ENCODE data around the gene RASSF5. TPM values are rescaled to one million over a fixed set of nuclear protein-coding genes. Genes with fewer than 3 reads are reported as not detected.

Gene RASSF5
- polyA plus RNA-seq, 1 of the 3 experiments (the other 2 are of a cell fraction): 2.2 TPM

DNA sequence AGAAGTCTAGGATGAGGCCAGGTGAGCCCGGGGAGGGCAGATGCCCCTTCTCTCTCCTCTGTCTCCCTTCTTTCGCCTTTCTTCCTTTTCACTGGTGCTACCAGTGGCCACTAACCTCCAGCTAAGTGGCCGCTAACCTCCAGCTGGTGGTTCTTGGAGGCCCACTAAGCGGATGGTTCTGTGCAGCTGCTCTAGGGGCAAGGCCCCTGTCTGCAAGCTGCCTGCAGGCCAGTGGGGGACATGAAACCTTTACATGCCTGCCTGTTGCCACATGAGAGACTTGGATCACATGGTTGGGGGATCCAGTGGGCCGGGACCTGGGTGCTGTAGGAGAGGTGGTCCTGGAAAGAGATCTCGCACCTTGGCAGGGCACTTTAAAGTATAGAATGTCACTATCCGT lies 19.4 kb upstream of the RASSF5 start:
- Histone ChIP-seq H3K9me2 (no peaks in the 10 kb centered on the region), H3K9me3 (no peaks in the 10 kb centered on the region), H3K4me2 (no peak overlapping the region), H3K27me3 (ENCODE audit: insufficient read depth) (no peaks in the 10 kb centered on the region), H3K36me3 (replicated peaks in 1 of 2; ENCODE audit: control insufficient read depth in 1 of 2, insufficient read depth in 2 of 2, low read length in 1 of 2) (peaks cover 7 to 11% of the 10 kb centered on the region in 2 experiments), H3K9ac (no peak overlapping the region), H3F3A (replicated peaks; ENCODE audit: insufficient read depth) (no peaks in the 10 kb centered on the region), H2AFZ (ENCODE audit: low read depth) (no peak overlapping the region), H4K20me1 (ENCODE audit: insufficient read depth) (no peaks in the 10 kb centered on the region), H3K79me2 (ENCODE audit: insufficient read depth) (no peaks in the 10 kb centered on the region), H3K27ac (ENCODE audit: low read depth in 2 of 2, low read length in 1 of 2) (no peak overlapping the region), H3K4me1 (ENCODE audit: control insufficient read depth in 1 of 2, insufficient read depth in 2 of 2, low read depth in 1 of 2, low read length in 1 of 2) (peaks cover 0 to 17% of the 10 kb centered on the region in 2 experiments; a peak in 2 of 4 replicates), H3K4me3 (ENCODE audit: low read depth in 2 of 2, low read length in 1 of 2) (no peak overlapping the region)
- TF ChIP-seq ELF1 (IDR thresholded peaks at IDR 0.05) (no peak), SMC3 (IDR thresholded peaks at IDR 0.05; ENCODE audit: low read depth, low read length) (no peak), FOSL2 (IDR thresholded peaks at IDR 0.05; ENCODE audit: borderline replicate concordance, low read depth) (no peak), CHD2 (IDR thresholded peaks at IDR 0.05; ENCODE audit: low read length, partially characterized antibody) (no peak), TCF12 (IDR thresholded peaks at IDR 0.05) (no peak), GABPA (IDR thresholded peaks at IDR 0.05; ENCODE audit: low read depth) (no peak), FOXM1 (IDR thresholded peaks at IDR 0.05; ENCODE audit: low read depth) (no peak), NFIC (IDR thresholded peaks at IDR 0.05; ENCODE audit: borderline replicate concordance) (no peak)
- TF ChIP-seq, protein P1, sequence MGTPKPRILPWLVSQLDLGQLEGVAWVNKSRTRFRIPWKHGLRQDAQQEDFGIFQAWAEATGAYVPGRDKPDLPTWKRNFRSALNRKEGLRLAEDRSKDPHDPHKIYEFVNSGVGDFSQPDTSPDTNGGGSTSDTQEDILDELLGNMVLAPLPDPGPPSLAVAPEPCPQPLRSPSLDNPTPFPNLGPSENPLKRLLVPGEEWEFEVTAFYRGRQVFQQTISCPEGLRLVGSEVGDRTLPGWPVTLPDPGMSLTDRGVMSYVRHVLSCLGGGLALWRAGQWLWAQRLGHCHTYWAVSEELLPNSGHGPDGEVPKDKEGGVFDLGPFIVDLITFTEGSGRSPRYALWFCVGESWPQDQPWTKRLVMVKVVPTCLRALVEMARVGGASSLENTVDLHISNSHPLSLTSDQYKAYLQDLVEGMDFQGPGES (IDR thresholded peaks at IDR 0.05; ENCODE audit: low read depth, low read length): no peak
- ChIA-PET CTCF (interaction anchor here (8.1 kb wide), 2 partner anchors 8 to 95 kb away, joined by 103 to 231 read pairs; no protein-coding TSS in a partner anchor), POLR2A (no interaction called here)
- DNase-seq: no peak
- 89% methylated on average over 7 of the region's 7 CpGs for WGBS (ENCODE audit: low lambda C conversion rate)

DNA sequence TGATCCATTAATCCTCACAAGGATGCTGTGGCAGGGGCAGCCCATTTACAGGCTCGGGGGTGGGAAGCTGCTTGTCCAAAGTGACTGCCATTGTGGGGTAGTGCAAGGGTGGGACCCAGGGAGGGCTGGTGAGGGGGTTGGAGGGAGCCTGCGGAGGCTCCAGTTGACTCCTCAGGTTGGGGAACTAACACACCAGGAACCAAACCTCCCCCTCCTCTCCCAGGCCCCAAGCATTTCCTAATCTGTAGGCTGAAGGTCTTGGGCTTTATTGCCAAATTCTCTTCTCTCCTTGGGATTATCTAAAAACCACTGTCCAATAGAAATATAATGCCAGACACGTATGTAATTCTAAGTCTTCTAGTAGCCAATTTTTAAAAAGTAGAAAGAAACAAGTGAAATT lies 18.9 kb upstream of the RASSF5 start:
- H3K4me1 ChIP-seq (ENCODE audit: control insufficient read depth in 1 of 2, insufficient read depth in 2 of 2, low read depth in 1 of 2, low read length in 1 of 2): peaks cover 0 to 17% of the 10 kb centered on the region in 2 experiments; a peak in 2 of 4 replicates
- no peak overlapping the region for H3K4me3 ChIP-seq (ENCODE audit: low read depth in 2 of 2, low read length in 1 of 2)
- WGBS (ENCODE audit: low lambda C conversion rate): 89% methylated on average over 3 of the region's 3 CpGs
- no peaks in the 10 kb centered on the region for H4K20me1 ChIP-seq (ENCODE audit: insufficient read depth)
- no peak overlapping the region for H3K4me2 ChIP-seq
- H3K9me3 ChIP-seq: no peaks in the 10 kb centered on the region
- no peaks in the 10 kb centered on the region for H3K79me2 ChIP-seq (ENCODE audit: insufficient read depth)
- no peak for DNase-seq
- H3K36me3 ChIP-seq (replicated peaks in 1 of 2; ENCODE audit: control insufficient read depth in 1 of 2, insufficient read depth in 2 of 2, low read length in 1 of 2): peaks cover 6 to 7% of the 10 kb centered on the region in 2 experiments
- H2AFZ ChIP-seq (ENCODE audit: low read depth): no peak overlapping the region
- H3K27me3 ChIP-seq (ENCODE audit: insufficient read depth): no peaks in the 10 kb centered on the region
- H3K9ac ChIP-seq: no peak overlapping the region
- H3F3A ChIP-seq (replicated peaks; ENCODE audit: insufficient read depth): no peaks in the 10 kb centered on the region
- no peaks in the 10 kb centered on the region for H3K9me2 ChIP-seq
- no peak overlapping the region for H3K27ac ChIP-seq (ENCODE audit: low read depth in 2 of 2, low read length in 1 of 2)
- CTCF ChIA-PET: interaction anchor here (0.6 to 8.1 kb wide), 5 partner anchors 9 to 494 kb away, joined by 3 to 231 read pairs (median 22); no protein-coding TSS in a partner anchor
- POLR2A ChIA-PET: no interaction called here
- TF ChIP-seq NRF1 (IDR thresholded peaks at IDR 0.05; ENCODE audit: low read depth, low read length) (no peak), MEF2A (IDR thresholded peaks at IDR 0.05; ENCODE audit: borderline replicate concordance, low read depth) (no peak), TAF1 (IDR thresholded peaks at IDR 0.05; ENCODE audit: borderline replicate concordance, low read depth, low read length) (no peak), POLR2AphosphoS5 (IDR thresholded peaks at IDR 0.05; ENCODE audit: low read depth, low read length) (no peak), ELF1 (IDR thresholded peaks at IDR 0.05) (no peak), NFIC (IDR thresholded peaks at IDR 0.05; ENCODE audit: borderline replicate concordance) (no peak), JUND (IDR thresholded peaks at IDR 0.05) (no peak), RCOR1 (IDR thresholded peaks at IDR 0.05; ENCODE audit: low read length) (no peak), TEAD4 (IDR thresholded peaks at IDR 0.05; ENCODE audit: borderline replicate concordance, insufficient read depth) (no peak), EP300 (IDR thresholded peaks at IDR 0.05; ENCODE audit: borderline replicate concordance in 1 of 2, low read depth in 1 of 2, low read length in 1 of 2) (no peak), GABPA (IDR thresholded peaks at IDR 0.05; ENCODE audit: low read depth) (no peak)
- TF ChIP-seq, protein P2, sequence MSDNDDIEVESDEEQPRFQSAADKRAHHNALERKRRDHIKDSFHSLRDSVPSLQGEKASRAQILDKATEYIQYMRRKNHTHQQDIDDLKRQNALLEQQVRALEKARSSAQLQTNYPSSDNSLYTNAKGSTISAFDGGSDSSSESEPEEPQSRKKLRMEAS (IDR thresholded peaks at IDR 0.05; ENCODE audit: low read depth): no peak
- TF ChIP-seq, protein P3, sequence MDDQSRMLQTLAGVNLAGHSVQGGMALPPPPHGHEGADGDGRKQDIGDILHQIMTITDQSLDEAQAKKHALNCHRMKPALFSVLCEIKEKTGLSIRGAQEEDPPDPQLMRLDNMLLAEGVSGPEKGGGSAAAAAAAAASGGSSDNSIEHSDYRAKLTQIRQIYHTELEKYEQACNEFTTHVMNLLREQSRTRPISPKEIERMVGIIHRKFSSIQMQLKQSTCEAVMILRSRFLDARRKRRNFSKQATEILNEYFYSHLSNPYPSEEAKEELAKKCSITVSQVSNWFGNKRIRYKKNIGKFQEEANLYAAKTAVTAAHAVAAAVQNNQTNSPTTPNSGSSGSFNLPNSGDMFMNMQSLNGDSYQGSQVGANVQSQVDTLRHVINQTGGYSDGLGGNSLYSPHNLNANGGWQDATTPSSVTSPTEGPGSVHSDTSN (IDR thresholded peaks at IDR 0.05): no peak
- TF ChIP-seq, protein P4, sequence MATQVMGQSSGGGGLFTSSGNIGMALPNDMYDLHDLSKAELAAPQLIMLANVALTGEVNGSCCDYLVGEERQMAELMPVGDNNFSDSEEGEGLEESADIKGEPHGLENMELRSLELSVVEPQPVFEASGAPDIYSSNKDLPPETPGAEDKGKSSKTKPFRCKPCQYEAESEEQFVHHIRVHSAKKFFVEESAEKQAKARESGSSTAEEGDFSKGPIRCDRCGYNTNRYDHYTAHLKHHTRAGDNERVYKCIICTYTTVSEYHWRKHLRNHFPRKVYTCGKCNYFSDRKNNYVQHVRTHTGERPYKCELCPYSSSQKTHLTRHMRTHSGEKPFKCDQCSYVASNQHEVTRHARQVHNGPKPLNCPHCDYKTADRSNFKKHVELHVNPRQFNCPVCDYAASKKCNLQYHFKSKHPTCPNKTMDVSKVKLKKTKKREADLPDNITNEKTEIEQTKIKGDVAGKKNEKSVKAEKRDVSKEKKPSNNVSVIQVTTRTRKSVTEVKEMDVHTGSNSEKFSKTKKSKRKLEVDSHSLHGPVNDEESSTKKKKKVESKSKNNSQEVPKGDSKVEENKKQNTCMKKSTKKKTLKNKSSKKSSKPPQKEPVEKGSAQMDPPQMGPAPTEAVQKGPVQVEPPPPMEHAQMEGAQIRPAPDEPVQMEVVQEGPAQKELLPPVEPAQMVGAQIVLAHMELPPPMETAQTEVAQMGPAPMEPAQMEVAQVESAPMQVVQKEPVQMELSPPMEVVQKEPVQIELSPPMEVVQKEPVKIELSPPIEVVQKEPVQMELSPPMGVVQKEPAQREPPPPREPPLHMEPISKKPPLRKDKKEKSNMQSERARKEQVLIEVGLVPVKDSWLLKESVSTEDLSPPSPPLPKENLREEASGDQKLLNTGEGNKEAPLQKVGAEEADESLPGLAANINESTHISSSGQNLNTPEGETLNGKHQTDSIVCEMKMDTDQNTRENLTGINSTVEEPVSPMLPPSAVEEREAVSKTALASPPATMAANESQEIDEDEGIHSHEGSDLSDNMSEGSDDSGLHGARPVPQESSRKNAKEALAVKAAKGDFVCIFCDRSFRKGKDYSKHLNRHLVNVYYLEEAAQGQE (IDR thresholded peaks at IDR 0.05; ENCODE audit: low read depth, low read length): no peak
- TF ChIP-seq, protein P5, sequence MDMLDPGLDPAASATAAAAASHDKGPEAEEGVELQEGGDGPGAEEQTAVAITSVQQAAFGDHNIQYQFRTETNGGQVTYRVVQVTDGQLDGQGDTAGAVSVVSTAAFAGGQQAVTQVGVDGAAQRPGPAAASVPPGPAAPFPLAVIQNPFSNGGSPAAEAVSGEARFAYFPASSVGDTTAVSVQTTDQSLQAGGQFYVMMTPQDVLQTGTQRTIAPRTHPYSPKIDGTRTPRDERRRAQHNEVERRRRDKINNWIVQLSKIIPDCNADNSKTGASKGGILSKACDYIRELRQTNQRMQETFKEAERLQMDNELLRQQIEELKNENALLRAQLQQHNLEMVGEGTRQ (IDR thresholded peaks at IDR 0.05; ENCODE audit: borderline replicate concordance, low read depth, low read length): no peak
- TF ChIP-seq, protein P1 (IDR thresholded peaks at IDR 0.05; ENCODE audit: low read depth, low read length): no peak
